ENCODE data around the gene KIF3C.
"Not testable (repeated sequence)": the region's sequence is repeated elsewhere in the genome, so short reads cannot be mapped to it uniquely, and the experiment has no call there.

Gene KIF3C

DNA sequence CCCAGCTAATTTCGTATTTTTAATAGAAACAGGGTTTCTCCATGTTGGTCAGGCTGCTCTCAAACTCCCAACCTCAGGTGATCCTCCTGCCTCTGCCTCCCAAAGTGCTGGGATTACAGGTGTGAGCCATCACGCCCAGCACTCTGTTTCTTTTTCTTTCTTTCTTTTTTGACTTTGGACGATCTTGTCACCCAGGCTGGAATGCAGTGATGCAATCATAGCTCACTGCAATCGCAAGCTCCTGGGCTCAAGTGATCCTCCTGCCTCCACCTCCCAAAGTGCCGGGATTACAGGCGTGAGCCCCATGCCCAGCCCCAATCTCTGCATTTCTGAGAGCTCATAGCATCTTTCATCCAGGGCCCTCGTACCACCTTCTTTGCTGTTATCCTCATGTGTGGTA lies 17.1 kb upstream of the KIF3C start:
- not testable (repeated sequence) for DNase-seq (ENCODE audit: low spot score)

- DNase-seq (ENCODE audit: low spot score), result not testable (repeated sequence)
Observed at GRCh38 chr2:25998816-25999383, 16.6 kb upstream of the KIF3C start.

DNA sequence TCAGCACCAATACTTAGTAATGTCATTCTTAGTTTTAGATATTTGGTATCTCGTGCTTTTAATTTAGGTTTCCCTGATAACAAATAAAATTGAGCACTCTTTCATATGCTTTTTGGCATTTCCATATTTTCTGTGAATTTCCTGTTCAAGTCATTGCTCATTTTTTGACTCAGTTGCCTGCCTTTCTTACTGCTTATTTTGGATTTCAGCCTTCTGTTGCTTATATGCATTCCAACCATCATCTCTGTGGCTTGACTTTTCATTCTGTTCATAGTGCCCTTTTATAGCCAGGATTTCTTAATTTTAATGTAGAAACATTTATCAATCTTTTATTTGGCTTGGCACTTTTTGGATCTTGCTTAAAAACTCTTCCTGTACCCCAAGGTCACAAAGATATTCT lies 14.5 kb upstream of the KIF3C start:
- no peak for DNase-seq (ENCODE audit: low spot score)

- DNase-seq (ENCODE audit: low spot score), result no peak
Observed at GRCh38 chr2:25994509-25994908, 12.2 kb upstream of the KIF3C start.

GRCh38 chr2:25993049-25993448 lies 10.8 kb upstream of the KIF3C start:
- DNase-seq (ENCODE audit: low spot score), result no peak

DNA sequence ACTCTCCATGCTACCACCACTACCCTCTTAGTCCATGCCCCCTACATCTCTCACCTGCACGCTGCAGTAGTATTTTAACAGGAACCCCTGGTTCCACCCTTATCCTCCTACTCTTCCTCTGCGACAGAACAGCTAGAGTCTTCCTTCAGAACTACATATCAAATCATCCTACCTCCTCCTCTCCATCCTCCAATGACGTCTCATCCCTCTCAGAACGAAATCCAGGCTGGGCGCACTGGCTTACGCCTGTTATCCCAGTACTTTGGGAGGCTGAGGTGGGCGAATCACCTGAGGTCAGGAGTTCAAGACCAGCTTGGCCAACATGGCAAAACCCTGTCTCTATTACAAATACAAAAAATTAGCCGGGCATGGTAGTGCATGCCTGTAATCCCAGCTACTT lies 10.3 kb upstream of the KIF3C start:
- no peak for DNase-seq (ENCODE audit: low spot score)

- no peak for DNase-seq (ENCODE audit: low spot score)
Observed at GRCh38 chr2:25991965-25992364, 9.7 kb upstream of the KIF3C start.

DNA sequence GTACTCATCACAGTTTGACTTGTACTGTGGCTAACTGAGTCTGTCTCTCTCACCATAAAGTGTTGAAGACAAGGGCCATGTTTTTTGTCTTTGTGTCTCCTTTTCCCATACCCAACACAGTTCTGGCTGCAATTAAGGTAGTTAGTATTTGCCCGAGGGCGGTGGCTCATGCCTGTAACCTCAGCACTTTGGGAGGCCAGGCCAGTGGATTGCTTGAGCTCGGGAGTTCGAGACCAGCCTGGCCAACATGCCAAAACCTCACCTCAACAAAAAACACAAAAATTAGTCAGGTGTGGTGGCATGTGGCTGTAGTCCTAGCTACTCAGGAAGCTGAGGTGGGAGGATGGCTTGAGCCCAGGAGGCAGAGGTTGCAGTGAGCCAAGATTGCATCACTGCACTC lies 6.9 kb upstream of the KIF3C start:
- DNase-seq (ENCODE audit: low spot score), result no peak

- DNase-seq (ENCODE audit: low spot score), result no peak
Observed at GRCh38 chr2:25988134-25988533, 5.8 kb upstream of the KIF3C start.

DNA sequence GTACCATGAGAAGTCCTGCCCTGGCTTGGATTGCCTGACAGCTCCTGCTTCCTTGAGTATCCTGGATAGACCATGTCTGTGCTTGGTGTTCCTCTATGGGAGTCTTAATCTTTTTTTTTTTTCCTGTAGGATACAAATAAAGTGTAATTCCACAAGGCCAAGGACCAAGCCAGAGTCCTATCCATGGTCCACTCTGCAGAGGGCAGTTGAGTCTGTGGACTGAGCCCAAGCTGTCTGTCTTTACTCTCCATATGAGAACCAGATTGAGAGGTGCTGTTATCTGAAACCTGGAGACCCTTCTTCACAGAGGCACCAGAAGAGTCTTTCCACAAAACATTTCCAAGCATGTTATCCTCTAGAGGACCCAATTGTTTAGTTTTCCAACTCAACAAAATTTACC lies 1.4 kb upstream of the KIF3C start:
- DNase-seq (ENCODE audit: low spot score), result no peak

- no peak for DNase-seq (ENCODE audit: low spot score)
Observed at GRCh38 chr2:25982968-25983280, 627 bp upstream of the KIF3C start.

- no peak for DNase-seq (ENCODE audit: low spot score)
Observed at GRCh38 chr2:25981596-25982272, 563 bp downstream of the KIF3C start.

DNA sequence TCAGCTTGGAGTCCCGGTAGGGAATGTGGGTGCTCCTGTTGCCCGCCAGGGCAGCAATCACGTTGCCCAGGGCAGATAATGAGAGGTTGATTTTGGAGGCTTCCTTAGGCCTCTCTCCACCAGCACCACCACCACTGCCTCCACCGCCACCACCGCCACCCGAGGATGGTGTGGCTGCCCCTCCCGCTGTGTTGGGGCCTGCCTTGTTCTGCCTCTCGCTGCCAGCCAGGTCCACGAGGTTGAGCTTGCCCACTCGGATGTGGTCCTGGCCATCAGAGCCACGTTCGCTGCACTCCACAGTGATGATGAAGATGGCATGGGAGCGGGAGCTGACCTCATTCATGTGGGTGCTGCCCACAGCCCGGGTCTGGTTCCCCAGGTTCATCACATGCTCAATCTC lies 1.3 kb downstream of the KIF3C start:
- no peak for DNase-seq (ENCODE audit: low spot score)

- DNase-seq (ENCODE audit: low spot score), result no peak
Observed at GRCh38 chr2:25980076-25980887, 2.0 kb downstream of the KIF3C start.

GRCh38 chr2:25979001-25979400 lies 3.3 kb downstream of the KIF3C start:
- DNase-seq (ENCODE audit: low spot score), result no peak

DNA sequence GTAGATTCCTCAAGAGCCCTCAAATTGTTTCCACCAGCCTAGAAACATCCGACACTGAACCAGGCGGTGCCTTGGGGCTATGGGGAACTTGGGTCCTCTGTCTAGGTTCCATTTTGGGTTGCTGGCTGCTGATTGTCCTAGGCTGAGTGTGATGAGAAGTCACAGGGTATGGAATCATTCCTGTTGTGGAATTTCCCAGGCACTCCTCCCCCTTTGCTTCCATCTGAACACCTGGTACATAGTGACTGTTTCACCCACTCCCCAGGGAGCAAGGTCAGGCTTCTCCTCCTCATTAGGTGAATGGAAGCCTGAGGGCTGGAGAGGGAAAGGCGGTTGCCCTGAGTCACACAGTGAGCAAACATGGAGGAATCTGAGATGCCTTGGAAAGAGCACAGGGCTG lies 4.5 kb downstream of the KIF3C start:
- DNase-seq (ENCODE audit: low spot score), result no peak

DNA sequence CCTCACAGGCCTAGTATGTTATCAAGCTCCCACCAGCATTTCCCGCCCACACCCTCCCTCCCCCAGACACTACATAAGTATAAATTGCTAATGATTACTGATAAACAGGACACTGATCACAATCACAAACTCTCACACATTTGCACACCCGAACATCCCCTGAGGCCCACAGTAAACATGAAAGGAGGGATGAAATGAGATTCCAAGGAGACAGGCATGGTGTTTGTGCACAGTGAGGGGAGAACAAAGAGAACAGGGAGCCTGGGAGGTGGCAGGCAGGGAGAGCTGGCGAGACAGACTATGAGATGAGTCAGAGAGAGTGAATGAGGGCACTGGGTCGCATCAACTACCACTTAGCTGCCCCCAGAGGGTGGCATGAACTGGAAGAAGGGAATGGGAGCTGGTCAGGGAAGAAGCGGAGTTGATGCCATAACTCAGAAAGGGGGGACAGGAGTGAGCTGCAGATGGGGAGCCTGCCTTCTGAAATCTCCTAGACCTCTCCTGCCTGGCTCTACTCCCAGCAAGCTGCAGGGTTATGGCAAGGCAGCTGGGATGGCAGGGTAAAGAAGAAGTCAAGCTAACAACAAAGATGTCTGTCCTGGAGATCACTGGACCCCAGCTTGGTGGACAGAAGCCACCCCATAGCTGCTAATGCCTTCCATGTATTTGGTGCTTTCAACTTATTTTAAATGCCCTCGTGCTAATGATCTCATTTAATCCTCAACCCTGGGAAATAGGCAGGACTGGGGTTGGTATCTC lies 5.1 kb downstream of the KIF3C start:
- no peak for DNase-seq (ENCODE audit: low spot score)

DNA sequence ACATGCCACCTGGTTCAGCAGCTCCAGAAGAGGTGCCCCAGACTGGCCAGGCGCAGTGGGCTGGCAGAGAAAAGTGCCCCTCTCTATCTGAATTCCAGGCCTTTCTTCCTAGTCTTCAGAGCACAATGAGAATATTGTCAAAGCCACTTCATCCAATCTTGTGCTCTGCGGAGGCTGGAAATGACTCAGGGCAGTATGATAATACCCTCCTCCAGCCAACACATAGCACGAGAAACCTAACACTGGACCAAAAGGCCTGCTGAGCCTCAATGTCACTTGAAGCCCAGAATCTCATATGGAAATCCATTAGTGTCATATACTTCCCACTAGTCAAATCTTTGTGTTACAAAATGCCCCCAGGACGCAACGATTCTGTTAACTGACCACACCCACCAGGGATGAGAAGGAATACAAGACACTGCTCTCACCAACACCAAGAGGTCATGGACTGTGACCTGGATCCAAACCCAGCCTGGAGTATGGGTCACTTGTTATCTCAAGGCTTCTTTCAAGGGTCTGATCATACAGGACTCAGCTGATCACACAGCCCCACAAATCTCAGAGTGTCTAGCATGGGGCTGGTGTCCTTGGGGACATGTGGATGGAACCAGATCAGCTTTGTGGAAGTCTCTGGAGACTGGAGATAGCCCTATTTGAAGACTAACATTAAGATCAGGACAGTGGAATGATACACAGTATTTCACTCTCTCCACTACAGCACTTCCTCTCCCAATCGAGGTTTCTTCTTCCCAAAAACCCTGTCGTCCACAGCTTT lies 10.1 kb downstream of the KIF3C start:
- no peak for DNase-seq (ENCODE audit: low spot score)

- DNase-seq (ENCODE audit: low spot score), result no peak
Observed at GRCh38 chr2:25971596-25971995, 10.7 kb downstream of the KIF3C start.

GRCh38 chr2:25966531-25967270 lies 15.6 kb downstream of the KIF3C start:
- no peak for DNase-seq (ENCODE audit: low spot score)

- no peak for DNase-seq (ENCODE audit: low spot score)
Observed at GRCh38 chr2:25964891-25965290, 17.4 kb downstream of the KIF3C start.

All from HuH-7.5 (cell line).